HG03025 (cell line): ENCODE data around the gene TCTN3.
"Not testable (repeated sequence)": the region's sequence is repeated elsewhere in the genome, so short reads cannot be mapped to it uniquely, and the experiment has no call there.

Experiments used
- ATAC-seq: cut with Tn5 transposase; IDR thresholded peaks from one replicate; pipeline ENCODE4 v1.9.1; 2021; ENCODE audit warnings: mild to moderate bottlenecking, moderate library complexity; ENCODE audit not compliant: unreplicated experiment, low FRiP score

Gene TCTN3

GRCh38 chr10:95640891-95641315, 52.8 kb downstream of the TCTN3 start:
- ATAC-seq: no peak

DNA sequence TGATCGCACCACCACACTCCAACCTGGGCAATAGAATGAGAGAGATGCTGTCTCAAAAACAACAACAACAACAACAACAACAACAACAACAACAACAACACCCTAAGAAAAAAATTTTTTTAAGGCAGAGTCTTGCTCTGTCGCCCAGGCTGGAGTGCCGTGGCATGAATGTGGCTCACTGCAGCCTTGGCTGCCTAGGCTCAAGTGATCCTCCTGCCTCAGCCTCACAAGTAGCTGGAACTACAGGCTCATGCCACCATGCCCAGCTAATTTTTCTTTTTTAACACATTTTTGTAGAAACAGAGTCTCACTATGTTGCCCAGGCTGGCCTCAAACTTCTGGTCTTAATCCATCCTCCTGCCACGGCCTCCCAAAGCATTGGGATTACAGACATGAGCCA, 55.8 kb downstream of the TCTN3 start:
- ATAC-seq: no peak

- no peak for ATAC-seq
These were observed 56.6 kb downstream of the TCTN3 start for GRCh38 chr10:95637140-95637539.

DNA sequence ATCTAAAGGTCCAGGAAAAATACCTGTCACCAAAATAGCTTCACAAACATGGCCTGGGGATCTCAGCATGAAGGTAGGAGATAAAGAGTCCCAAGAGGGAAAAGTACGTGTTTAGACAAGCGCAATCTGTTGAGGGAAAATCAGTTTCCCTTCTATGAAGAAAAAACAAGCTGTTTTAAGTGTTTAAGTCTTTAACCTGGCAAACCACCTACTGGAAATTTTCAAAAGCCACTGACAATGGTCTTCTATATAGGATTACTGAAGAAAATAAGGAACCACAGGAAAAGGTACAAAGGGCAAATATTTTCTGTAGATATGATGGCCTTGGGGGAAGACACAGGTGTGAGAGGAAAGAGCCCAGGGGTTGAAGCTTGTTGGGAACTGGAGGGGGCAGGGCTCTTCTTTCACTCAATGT, 58.4 kb downstream of the TCTN3 start:
- no peak for ATAC-seq

- ATAC-seq: no peak
These were observed 64.9 kb downstream of the TCTN3 start for GRCh38 chr10:95628786-95629185.

- no peak for ATAC-seq
These were observed 67.2 kb downstream of the TCTN3 start for GRCh38 chr10:95626500-95626899.

- ATAC-seq: not testable (repeated sequence)
These were observed 73.3 kb downstream of the TCTN3 start for GRCh38 chr10:95620415-95620814.

GRCh38 chr10:95618101-95618500, 75.6 kb downstream of the TCTN3 start:
- no peak for ATAC-seq

DNA sequence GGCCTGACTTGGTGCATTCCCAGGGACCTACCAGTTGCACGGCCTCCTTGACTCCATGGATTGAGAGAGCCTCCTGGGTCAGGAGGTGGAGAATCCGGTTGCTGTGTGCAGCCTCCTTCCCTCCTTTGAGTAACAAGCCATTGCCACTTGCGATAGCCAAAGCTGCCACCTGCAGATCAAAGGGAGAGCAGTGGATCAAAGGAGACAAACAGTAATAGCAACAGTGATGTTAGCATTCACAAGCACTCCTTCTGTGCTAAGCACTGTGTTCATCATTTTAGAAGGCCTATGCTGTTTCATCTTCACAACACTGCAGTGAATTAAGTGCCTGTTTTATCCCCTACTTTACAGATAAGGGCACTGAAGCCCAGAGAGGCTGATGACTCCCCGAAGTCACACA, 77.3 kb downstream of the TCTN3 start:
- no peak for ATAC-seq
